HG03103 (cell line): ENCODE results near the gene SQOR.
"Not testable (repeated sequence)": the region's sequence is repeated elsewhere in the genome, so short reads cannot be mapped to it uniquely, and the experiment has no call there.

Experiments
- ATAC-seq: cut with Tn5 transposase; IDR thresholded peaks from one replicate; pipeline ENCODE4 v1.9.1; 2021; ENCODE audit warnings: low read depth; ENCODE audit not compliant: unreplicated experiment

Gene SQOR

DNA sequence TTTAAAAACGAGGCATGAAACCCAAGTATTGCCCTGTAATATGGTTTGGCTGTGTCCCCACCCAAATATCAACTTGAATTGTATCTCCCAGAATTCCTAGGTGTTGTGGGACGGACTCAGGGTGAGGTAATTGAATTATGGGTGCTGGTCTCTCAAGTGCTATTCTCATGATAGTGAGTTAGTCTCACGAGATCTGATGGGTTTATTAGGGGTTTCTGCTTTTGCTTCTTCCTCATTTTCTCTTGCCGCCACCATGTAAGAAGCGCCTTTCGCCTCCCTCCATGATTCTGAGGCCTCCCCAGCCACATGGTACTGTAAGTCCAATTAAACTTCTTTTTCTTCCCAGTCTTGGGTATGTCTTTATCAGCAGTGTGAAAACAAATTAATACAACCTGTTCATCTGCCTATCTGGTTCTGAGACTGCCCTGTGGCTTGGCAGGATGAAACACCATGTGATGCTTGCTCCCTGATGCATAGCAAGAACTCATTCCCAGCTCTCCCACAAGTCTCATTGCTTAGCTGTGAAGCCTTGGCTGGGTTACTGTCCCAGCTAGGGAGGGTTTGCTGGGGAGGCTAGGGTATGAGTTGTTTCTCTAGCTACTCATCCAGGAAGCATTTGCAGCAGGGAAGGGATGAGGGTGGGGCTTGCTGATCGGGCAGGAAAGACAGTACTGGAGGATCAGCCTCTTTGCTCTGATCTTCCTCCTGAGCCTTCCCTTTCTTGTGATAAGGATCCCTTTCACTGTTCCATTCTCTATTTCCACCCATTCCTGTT lies 3.7 kb upstream of the SQOR start:
- ATAC-seq: no peak

DNA sequence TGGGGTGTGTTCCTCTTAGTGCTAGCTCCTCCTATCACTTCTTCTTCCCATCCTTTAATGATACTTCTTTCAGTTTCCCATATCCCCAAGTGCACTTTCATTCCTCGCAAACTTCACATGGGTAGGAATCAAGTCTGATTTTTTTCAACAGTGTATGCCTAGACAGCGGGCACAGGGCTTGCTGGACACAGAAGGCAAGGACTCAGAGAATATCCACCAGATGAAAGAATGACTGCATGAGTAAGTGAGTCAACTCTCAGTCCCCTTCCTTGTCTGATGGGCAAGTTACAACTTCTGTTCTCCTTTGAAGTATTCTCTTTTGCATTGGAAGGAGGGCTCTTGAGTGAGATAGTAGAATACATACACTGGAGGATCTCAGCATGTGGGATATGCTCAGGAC lies 3.1 kb upstream of the SQOR start:
- no peak for ATAC-seq

DNA sequence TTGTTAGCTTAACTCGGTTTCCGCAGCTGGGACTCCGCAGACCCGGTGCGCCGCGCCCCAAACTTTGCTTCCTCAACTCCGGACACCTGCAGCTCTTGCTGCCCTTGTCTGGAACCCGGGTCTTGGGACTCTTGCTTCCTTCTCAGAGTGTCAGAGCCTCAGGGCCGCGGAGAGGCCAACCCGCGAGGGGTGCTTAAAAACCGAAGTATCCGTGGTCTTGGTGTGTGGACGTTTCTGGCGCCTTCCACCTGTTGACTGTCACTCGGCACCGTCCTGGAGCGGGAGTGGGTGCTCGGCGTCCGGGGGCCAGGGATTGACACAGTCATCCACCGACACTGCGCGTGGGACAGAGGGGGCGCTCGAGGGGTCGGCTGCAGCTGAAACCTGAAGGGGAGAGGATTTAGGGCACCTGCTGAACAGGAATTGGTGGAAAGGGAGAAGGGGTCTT lies 386 bp downstream of the SQOR start:
- peak; percentile 49 for ATAC-seq

DNA sequence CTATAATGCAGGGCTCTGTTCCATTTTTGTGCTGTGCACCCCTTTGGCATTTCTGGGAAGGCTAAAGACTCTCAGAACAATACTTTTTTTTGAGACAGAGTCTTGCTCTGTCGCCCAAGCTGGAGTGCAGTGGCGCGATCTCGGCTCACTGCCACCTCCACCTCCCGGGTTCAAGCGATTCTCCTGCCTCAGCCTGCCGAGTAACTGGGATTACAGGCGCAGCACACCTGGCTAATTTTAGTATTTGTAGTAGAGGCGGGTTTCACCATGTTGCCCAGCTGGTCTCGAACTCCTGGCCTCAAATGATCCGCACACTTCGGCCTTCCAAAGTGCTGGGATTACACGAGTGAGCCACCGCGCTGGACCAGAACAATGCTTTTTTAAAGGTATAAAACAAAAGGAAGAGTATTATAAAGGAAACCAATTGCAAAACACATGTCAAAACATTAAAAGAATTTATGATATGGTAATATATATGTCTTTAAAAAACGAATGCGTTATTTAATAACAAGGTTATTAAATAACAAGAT lies 999 bp downstream of the SQOR start:
- no peak for ATAC-seq

DNA sequence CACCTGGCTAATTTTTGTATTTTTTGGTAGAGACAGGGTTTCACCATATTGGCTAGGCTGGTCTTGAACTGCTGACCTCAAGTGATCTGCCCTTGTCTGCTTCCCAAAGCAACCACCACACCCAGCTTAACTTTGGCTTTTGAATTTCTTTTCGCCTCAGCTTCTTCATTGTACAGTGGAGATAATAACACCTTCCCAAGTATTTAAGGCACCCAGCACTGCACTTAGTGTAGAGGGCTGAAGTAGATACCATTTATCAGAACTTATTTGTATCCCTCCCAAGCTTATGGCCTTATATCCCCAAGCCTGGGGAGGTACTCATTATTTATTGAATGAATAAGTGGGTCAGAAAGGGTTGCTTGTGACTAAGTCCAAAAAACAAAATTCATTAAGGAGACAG lies 2.3 kb downstream of the SQOR start:
- ATAC-seq: no peak

DNA sequence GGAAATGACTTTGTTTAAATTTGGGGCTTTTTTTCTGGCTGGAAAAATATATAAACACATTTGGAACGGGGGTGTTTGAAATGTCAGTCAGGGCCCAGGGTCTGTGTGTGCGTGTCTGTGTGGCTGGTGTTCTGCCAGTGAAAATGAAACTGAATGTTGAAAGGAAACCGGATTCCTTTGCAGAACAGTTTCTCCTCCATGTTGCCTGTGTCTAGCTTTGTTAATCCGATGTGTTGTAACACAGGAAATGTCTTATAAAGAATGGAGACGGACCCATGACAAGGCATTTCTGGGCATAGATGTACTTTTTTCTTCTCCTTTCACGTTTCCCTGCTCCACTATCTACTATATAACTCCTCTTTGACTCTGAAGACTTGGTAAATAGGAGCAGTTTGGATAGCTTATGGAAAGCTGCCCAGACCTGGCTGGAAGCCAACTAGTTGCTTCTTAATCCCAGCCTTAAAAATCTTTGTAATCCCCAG lies 2.8 kb downstream of the SQOR start:
- ATAC-seq: peak; percentile 41

DNA sequence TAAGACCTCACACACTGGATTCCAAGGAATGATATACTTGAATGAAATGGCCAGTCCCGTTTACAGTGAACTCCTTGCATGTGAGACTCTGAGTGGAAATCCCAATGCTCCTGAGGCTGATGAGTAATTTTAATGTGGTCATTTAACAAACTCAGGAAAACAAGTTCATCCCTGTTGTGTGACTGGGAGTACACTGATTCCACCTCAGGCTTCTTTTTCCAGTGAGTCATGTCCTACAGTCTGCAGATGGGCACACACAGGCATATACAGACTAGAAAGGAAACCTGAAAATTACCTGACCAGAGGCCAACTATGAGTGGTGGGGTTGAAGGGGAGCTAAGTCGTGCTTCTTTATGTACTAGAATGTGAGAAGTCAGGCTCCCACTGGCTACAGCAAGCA lies 5.8 kb downstream of the SQOR start:
- no peak for ATAC-seq

DNA sequence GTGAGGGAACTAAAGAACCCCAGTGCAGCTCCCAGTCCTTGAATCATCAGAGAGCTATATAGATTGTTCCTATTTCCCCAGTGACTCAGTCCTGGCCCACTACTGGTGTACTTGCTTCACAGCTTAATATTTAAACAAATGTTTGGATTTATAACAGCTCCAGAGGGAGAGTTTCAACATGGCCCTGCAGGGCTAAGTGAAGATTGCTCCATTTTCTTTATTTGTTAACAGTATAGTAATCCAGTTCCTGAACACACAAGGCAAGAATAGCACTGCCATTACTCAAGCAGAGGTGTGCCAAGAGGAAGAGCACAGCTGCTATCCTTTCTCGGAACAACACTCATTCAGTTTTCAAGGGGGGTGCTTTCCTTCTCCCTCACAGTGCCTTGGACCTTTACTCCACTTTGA lies 6.5 kb downstream of the SQOR start:
- ATAC-seq: no peak

DNA sequence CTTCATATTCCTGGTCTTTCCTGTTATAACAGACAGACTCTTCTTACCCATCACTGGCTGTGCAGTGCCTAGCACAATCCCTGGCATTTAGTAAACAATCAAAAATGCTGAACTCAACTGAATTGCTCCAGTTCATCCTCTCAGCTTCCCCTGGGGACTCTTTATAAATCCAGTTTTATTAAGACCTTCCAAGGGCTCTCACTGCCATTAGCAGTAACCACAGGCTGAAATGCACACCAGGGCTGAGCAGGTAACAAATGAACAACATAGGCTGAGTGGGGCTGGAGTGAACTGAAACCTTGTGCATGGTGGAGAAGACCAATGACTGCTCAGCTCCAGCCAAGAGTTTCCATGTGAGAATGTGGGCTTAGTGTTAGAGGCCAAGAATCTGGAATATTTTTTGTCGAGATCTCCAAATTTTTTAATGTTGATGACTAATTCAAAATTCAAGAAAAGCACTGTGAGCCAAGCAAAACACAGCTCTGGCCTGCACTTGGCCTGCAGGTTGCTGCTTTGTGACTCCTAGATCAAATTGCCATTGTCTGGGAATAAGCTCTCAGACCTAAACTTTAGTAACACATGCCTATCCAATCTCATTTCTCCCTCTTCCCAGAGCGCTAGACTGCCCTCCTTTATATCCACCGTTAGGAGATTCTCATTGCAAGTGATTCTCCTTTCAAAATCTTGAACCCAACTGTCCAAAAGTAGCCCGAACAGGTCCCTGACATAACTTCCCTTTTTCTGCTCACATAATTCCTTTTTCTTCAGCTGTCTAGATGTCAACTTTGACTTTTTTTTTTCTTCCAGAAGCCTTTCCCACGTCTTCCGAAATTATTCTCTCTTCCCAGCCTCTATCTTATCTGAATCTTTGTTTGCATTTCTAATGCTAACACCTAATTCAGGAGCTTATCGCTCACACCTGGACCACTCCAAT lies 7.4 kb downstream of the SQOR start:
- ATAC-seq: no peak

DNA sequence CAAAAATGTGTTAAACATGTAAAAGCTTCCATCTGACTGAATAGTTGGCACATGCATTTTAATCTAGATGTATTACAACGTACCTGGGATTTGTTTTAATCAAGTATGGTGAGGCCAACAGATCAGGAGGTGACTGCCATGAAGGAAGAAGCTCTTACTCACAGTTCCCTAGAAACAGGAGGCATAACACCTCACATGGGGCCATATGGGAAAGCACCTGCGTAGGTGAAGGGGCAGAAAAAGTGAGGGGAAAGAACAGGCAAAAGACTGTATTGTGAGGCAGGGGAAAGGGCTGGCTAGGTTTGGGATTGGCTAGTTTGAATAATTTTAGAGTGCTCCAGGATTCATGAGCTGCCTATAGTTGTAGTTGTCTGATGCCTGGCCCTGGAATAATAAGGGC lies 9.6 kb downstream of the SQOR start:
- no peak for ATAC-seq

DNA sequence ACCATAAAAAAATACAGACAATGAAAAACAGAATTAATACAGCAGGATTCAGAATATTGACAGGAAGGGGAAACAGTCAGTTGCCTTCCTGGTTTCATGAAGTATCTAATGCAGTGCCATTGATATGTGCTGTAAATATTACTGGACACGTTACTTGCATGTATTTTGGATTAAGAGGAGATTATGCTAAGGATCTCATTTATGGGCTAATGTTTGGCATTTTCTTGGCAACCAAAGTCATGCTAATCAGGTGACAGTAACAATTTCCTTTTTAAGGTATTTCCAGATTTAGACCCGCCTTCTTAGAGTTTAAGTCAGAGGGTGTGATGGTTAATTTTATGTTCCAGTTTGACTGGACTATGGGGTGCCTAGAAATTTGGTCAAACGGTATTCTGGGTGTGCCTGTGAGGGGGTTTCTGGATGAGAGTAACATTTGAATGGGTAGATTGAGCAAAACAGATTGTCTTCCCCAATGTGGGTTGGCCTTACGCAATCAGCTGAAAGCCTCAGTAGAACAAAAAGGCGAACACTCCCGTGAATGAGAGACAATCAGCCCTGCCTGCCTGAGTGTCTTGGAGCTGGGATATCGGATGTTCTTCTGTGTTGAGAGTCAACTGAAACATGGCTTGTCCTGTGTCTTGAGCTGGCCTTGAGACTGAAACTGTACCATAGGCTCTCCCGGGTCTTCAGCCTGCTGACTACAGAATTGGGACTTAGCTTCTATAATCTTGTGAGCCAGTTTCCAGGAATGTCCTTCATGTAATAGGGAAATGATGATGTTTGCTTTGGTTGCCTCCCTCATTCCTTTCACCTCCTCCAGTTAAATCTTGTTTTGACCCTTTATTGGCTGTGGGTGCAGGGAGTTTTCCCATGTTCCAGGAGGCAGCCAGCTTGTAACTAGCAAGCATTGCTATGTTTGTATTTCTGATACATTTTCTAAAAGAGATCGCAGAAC lies 10.5 kb downstream of the SQOR start:
- no peak for ATAC-seq

DNA sequence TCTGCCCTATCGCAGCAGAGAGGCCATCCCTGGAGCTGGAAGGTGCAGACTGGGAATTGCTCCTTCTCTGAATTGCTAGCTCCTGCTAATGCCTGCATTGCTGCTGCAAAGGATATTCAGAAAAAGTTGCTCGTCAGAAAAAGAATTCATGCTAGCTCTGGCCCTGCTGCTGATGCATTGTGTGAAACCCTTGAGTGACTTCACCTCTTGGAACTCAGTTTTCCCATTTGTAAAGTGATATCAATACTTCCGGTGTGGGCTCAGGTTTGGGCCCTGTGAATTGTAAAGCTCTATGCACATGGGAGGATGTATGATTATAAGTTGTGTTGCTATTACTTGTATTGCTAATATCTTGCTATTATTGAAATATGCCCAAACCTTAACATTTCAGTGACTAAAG lies 11.4 kb downstream of the SQOR start:
- no peak for ATAC-seq

DNA sequence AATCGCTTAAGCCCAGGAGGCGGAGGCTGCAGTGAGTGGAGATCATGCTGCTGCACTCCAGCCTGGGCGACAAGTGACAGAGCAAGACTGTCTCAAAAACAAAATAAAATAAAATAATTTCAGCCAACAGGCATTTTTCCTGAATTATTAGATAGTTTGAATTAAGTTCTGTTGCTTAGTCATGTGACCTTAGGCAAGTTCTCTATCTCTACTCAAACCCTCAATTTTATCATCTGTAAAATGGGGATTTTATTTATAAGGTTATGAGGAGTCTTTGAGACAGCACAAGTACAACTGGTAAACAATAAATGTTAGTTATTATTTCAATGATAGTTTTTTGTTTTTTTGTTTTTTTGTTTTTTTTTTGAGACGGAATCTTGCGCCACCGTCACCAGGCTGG lies 13.0 kb downstream of the SQOR start:
- no peak for ATAC-seq

DNA sequence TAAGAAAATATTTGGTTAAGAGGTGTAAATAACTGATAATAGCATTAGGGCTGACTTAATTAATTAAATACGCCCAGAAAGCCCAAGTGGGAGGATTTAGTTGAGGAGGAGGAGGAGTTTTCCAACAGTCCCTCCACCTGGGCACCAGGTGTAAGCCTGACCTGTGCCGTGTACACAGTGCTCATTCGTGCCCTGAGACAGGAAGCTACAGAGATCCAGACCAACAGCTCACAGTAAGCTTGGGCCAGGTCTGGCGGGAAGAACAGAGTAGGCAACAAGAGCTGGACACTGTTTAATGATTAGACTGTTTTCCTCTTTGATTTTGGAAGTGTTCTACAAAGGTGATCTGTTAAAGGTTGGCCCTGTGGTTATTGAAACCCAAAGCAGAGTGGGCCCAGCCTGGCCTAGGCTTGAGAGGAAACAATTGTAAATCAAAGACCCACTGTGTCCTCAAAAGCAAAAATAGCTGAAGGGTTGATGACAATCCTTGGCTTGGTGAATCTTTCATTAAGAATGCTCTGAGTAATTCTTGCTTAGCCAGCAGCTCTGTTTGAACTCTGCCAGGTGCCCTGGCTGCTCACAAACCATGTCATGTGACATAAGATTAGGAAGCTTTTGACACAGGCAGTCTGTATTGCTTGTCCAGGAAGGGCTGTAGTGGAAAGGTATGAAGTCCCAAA lies 13.8 kb downstream of the SQOR start:
- no peak for ATAC-seq

DNA sequence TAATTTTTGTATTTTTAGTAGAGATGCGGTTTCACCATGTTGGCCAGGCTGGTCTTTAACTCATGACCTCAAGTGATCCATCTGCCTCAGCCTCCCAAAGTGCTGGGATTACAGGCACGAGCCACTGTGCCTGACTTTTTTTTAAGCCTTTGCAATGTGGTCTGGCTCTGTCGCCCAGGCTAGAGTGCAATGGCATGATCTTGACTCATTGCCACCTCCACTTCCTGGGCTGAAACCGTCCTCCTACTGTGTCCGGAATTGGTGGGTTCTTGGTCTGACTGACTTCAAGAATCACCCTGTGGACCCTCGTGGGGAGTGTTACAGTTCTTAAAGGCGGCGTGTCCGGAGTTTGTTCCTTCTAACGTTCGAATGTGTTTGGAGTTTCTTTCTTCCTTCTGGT lies 15.2 kb downstream of the SQOR start:
- not testable (repeated sequence) for ATAC-seq

DNA sequence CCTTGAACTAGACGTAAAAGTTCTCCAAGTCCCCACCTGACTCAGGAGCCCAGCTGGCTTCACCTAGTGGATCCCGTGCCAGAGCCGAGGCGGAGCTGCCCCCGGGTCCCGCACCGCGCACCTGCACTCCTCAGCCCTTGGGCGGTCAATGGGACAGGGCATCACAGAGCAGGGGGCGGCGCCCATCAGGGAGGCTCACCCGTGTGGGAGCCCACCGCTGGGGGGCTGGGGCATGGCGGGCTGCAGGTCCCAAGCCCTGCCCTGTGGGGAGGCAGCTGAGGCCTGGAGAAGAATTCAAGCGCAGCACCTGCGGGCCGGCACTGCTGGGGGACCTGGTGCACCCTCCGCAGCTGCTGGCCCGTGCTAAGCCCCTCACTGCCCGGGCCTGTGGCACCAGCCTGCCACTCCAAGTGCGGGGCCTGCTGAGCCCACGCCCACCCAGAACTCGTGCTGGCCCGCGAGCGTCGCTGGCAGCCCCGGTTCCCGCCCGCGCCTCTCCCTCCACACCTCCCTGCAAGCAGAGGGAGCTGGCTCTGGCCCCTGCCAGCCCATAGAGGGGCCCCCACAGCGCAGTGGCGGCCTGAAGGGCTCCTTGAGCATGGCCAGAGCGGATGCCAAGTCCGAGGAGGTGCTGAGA lies 16.2 kb downstream of the SQOR start:
- ATAC-seq: no peak

DNA sequence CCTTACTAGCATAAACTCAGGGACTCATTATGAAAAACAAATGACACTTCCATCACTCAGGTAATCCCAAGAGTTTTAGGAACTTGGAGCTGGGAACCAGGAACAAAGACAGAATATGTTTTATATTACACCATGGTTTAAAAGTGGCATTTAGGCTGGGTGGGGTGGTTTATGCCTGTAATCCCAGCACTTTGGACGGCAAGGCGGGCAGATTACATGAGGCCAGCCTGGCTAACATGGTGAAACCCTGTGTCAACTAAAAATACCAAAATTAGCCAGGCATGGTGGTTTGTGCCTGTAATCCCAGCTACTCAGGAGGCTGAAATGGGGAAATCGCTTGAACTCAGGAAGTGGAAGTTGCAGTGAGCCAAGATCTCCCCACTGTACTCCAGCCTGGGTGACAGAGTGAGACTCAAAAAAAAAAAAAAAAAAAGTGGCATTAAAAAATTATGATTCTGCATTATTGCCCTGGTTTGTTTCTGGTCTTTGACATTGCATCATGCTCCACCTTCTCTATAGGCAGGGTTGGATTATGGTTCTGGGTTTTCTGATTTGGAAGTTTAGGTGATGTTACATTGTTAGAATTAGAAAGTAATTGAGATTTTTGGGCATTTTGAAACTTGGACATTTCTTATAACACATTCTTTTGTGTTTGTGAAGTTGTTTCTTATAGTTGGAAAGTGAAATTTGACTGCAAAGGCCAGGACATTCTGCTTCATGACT lies 19.0 kb downstream of the SQOR start:
- ATAC-seq: no peak

DNA sequence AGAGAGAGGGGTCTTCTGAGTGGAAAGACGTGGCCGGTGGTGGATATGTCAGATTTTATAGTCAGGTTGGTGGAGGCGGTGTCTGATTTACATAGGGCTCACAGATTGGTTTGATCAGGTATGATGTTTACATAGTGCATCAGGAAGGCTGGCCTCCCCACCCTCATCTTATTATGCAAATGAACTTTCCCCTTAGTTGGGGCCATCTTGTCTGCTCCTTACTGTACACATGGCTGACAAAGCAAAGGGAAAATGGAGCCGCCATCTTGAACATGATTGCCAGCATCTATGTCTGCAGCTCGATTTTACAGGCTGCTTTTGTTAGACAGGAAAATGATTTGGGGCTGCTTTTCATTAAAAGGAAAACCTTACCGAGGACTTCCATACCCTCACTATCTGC lies 19.9 kb downstream of the SQOR start:
- ATAC-seq: no peak

DNA sequence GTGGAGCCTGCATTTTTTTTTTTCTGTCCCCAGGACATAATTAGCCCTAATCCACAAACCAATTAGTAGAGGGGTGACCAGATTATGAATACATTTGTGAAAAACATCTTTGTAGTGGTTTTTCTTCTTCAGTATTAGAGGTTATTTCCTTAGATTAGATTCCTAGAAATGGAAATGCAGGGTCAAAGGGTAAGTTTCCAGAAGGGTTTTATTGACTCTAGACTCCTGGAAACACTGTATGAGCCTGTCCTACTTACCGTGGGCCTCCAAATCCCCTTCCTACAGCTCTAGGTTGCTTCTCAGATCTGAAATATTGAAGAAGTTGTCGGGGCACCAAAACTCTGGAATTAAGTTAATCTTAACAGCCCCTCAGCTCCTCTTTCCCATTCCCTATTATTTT lies 22.4 kb downstream of the SQOR start:
- ATAC-seq: no peak
